SK-N-SH treated with all-trans-retinoic acid at 6 μM for 48 hours (cell line): Measurements from ENCODE around the gene NUBPL.

Experiments used
- ATAC-seq: fragments of 200-7000 bp; cut with Tn5 transposase; 3 replicates; pipeline ENCODE4 v1.9.1; 2020; ENCODE audit warnings: mild to moderate bottlenecking, moderate library complexity
- ARNTL ChIP-seq: fragments of 450-650 bp; formaldehyde crosslinking; IDR thresholded peaks from 2 replicates; pipeline ENCODE4 v1.5.0; 2020; ENCODE audit warnings: low read depth, mild to moderate bottlenecking, moderate library complexity, borderline replicate concordance
- BACH2 ChIP-seq: fragments of 250-450 bp; sonication (Bioruptor Pico); IDR thresholded peaks from 2 replicates; pipeline ENCODE4 v1.9.0; 2021; ENCODE audit warnings: mild to moderate bottlenecking, borderline replicate concordance
- CREB5 ChIP-seq: fragments of 250-450 bp; sonication (Bioruptor Pico); IDR thresholded peaks from 2 replicates; pipeline ENCODE4 v1.5.1; 2020; ENCODE audit warnings: low read depth, mild to moderate bottlenecking, moderate library complexity
- CSDC2 ChIP-seq: fragments of 250-450 bp; sonication (Bioruptor Pico); IDR thresholded peaks from 2 replicates; pipeline ENCODE4 v1.5.0; 2020; ENCODE audit warnings: mild to moderate bottlenecking, moderate library complexity
- CSRNP3 ChIP-seq: fragments of 250-450 bp; sonication (Bioruptor Pico); IDR thresholded peaks from 2 replicates; pipeline ENCODE4 v1.5.1; 2021; ENCODE audit warnings: mild to moderate bottlenecking, moderate library complexity
- ESRRG ChIP-seq: fragments of 250-450 bp; sonication (Bioruptor Pico); IDR thresholded peaks from 2 replicates; pipeline ENCODE4 v1.6.1; 2021; ENCODE audit warnings: mild to moderate bottlenecking
- ISL1 ChIP-seq: fragments of 250-450 bp; sonication (Bioruptor Pico); IDR thresholded peaks from 2 replicates; pipeline ENCODE4 v2.1.2; 2022; ENCODE audit warnings: mild to moderate bottlenecking, moderate library complexity
- OSR1 ChIP-seq: fragments of 250-450 bp; sonication (Bioruptor Pico); IDR thresholded peaks from 2 replicates; pipeline ENCODE4 v1.8.0; 2022; ENCODE audit warnings: moderate library complexity, mild to moderate bottlenecking, inconsistent platforms
- PPARA ChIP-seq: fragments of 250-450 bp; sonication (Bioruptor Pico); IDR thresholded peaks from 2 replicates; pipeline ENCODE4 v1.5.0; 2020; ENCODE audit warnings: mild to moderate bottlenecking, borderline replicate concordance
- RARB ChIP-seq: fragments of 250-450 bp; sonication (Bioruptor Pico); IDR thresholded peaks from 2 replicates; pipeline ENCODE4 v1.8.0; 2021; ENCODE audit warnings: mild to moderate bottlenecking, moderate library complexity
- SNAI2 ChIP-seq: fragments of 250-450 bp; sonication (Bioruptor Pico); IDR thresholded peaks from 2 replicates; pipeline ENCODE4 v1.5.0; 2020; ENCODE audit warnings: mild to moderate bottlenecking, moderate library complexity
- TCF4 ChIP-seq: fragments of 250-450 bp; sonication (Bioruptor Pico); IDR thresholded peaks from 2 replicates; pipeline ENCODE4 v1.8.0; 2021; ENCODE audit warnings: mild to moderate bottlenecking, moderate library complexity, borderline replicate concordance
- TOX ChIP-seq: fragments of 250-450 bp; sonication (Bioruptor Pico); IDR thresholded peaks from 2 replicates; pipeline ENCODE4 v1.8.0; 2021; ENCODE audit warnings: mild to moderate bottlenecking, moderate library complexity, borderline replicate concordance
- ZC3H10 ChIP-seq: fragments of 250-450 bp; sonication (Bioruptor Pico); IDR thresholded peaks from 2 replicates; pipeline ENCODE4 v1.5.1; 2021; ENCODE audit warnings: mild to moderate bottlenecking, moderate library complexity
- ZFP3 ChIP-seq: fragments of 250-450 bp; sonication (Bioruptor Pico); IDR thresholded peaks from 2 replicates; pipeline ENCODE4 v1.5.0; 2020; ENCODE audit warnings: mild to moderate bottlenecking, moderate library complexity
- ZFP30 ChIP-seq: fragments of 450-650 bp; formaldehyde crosslinking; IDR thresholded peaks from 2 replicates; pipeline ENCODE4 v1.5.0; 2022; ENCODE audit warnings: mild to moderate bottlenecking, moderate library complexity
- ZNF565 ChIP-seq: fragments of 450-650 bp; formaldehyde crosslinking; conservative IDR thresholded peaks from 2 replicates; pipeline ENCODE4 v1.5.0; 2020; ENCODE audit warnings: low read depth, mild to moderate bottlenecking, moderate library complexity
- ZNF70 ChIP-seq: fragments of 450-650 bp; formaldehyde crosslinking; IDR thresholded peaks from 2 replicates; pipeline ENCODE4 v1.5.0; 2020; ENCODE audit warnings: mild to moderate bottlenecking, moderate library complexity
- ZNF8 ChIP-seq: fragments of 450-650 bp; formaldehyde crosslinking; IDR thresholded peaks from 2 replicates; pipeline ENCODE4 v1.5.0; 2020; ENCODE audit warnings: mild to moderate bottlenecking, moderate library complexity
- TF ChIP-seq, protein P1 (sequence below): fragments of 250-450 bp; sonication (Bioruptor Pico); IDR thresholded peaks from 2 replicates; pipeline ENCODE4 v1.8.0; 2021; ENCODE audit warnings: low read depth, mild to moderate bottlenecking, moderate library complexity, borderline replicate concordance
- TF ChIP-seq, protein P2 (sequence below): fragments of 250-450 bp; sonication (Bioruptor Pico); IDR thresholded peaks from 2 replicates; pipeline ENCODE4 v1.8.0; 2020; ENCODE audit warnings: mild to moderate bottlenecking, moderate library complexity, borderline replicate concordance

Gene NUBPL

DNA sequence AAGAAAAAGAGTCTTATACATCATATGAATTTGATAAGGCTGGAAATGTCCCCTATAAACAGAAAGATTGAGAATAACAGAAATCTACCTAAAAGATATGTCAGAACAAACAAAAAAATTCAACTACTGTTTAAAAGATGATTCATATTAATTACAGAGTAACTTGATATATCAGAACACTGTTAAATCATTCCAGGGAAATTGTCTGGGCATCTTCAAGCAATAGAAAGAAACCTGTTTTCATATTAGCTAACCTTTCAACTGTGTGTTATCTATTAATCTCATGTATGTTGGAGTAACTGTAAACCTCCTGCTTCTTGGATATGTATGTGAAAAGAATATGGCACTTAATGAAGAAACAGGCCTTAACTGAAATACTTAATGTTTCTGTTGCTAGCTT is 96.7 kb downstream of the NUBPL start:
- ATAC-seq: no peak
- TF ChIP-seq, protein P1, sequence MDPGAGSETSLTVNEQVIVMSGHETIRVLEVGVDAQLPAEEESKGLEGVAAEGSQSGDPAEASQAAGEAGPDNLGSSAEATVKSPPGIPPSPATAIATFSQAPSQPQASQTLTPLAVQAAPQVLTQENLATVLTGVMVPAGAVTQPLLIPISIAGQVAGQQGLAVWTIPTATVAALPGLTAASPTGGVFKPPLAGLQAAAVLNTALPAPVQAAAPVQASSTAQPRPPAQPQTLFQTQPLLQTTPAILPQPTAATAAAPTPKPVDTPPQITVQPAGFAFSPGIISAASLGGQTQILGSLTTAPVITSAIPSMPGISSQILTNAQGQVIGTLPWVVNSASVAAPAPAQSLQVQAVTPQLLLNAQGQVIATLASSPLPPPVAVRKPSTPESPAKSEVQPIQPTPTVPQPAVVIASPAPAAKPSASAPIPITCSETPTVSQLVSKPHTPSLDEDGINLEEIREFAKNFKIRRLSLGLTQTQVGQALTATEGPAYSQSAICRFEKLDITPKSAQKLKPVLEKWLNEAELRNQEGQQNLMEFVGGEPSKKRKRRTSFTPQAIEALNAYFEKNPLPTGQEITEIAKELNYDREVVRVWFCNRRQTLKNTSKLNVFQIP: no peak
- TF ChIP-seq CSDC2 (no peak), ZNF8 (CRISPR knock-in tag) (no peak), ZFP30 (CRISPR knock-in tag) (no peak), ISL1 (CRISPR knock-in tag) (peak; percentile 15; the same call in 1 of the 2 replicates)

DNA sequence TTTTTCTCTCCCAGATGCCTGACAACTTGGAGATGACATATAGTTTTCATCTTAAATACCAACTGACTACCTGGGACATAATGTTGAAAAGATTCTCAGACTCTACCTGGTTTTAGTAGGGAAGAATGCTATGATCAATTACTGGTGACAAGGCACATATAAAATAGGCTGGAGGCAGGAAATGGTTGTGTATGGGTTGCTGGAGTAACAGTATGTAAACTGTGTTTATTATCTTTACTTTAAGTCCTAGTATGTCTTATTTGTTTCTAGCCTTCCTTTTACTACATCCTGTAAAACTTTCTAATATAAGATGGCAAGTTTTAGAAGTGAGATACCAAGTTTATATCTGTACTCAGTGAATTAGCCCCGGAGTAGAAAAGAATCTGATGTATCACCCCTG is 98.1 kb downstream of the NUBPL start:
- ATAC-seq: no peak
- TF ChIP-seq ESRRG (CRISPR knock-in tag): no peak
- TF ChIP-seq PPARA (CRISPR knock-in tag): no peak
- no peak for TF ChIP-seq ZC3H10 (CRISPR knock-in tag)
- TF ChIP-seq ARNTL (CRISPR knock-in tag): no peak
- TF ChIP-seq, protein P1: no peak
- no peak for TF ChIP-seq RARB
- TF ChIP-seq TCF4 (CRISPR knock-in tag): no peak
- no peak for TF ChIP-seq TOX (CRISPR knock-in tag)
- TF ChIP-seq ZFP30 (CRISPR knock-in tag): no peak
- TF ChIP-seq ZFP3 (CRISPR knock-in tag): no peak

GRCh38 chr14:31660191-31660590 is 99.0 kb downstream of the NUBPL start:
- no peak for ATAC-seq
- TF ChIP-seq ZNF70 (CRISPR knock-in tag) (no peak), ZFP3 (CRISPR knock-in tag) (no peak), CREB5 (CRISPR knock-in tag) (no peak), ISL1 (CRISPR knock-in tag) (no peak)
- TF ChIP-seq, protein P1: no peak

DNA sequence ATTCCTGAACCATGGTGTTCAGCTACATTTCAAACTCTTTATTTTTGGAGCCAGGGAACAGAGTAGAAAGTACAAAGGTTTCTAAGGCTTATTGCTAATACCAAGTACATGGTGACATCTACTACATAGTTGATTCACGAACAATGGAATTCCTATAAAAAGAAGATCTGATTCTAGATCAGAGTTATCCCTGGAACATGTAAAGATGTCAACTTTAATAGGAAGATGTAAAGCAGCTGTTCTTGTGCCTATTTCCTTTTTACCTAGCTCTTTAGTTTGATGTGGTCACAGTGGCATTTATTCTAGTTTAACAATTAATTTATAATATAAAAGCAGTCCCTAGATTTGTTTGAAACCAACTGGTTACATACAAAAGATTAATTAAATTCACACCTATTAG is 99.5 kb downstream of the NUBPL start:
- ATAC-seq: peak; percentile 83
- TF ChIP-seq ZFP30 (CRISPR knock-in tag): peak; percentile 69; the same call in 1 of the 2 replicates
- peak; percentile 16; the same call in 1 of the 2 replicates for TF ChIP-seq TOX (CRISPR knock-in tag)
- TF ChIP-seq ISL1 (CRISPR knock-in tag): peak; percentile 53
- TF ChIP-seq, protein P2, sequence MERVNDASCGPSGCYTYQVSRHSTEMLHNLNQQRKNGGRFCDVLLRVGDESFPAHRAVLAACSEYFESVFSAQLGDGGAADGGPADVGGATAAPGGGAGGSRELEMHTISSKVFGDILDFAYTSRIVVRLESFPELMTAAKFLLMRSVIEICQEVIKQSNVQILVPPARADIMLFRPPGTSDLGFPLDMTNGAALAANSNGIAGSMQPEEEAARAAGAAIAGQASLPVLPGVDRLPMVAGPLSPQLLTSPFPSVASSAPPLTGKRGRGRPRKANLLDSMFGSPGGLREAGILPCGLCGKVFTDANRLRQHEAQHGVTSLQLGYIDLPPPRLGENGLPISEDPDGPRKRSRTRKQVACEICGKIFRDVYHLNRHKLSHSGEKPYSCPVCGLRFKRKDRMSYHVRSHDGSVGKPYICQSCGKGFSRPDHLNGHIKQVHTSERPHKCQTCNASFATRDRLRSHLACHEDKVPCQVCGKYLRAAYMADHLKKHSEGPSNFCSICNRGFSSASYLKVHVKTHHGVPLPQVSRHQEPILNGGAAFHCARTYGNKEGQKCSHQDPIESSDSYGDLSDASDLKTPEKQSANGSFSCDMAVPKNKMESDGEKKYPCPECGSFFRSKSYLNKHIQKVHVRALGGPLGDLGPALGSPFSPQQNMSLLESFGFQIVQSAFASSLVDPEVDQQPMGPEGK: no peak

DNA sequence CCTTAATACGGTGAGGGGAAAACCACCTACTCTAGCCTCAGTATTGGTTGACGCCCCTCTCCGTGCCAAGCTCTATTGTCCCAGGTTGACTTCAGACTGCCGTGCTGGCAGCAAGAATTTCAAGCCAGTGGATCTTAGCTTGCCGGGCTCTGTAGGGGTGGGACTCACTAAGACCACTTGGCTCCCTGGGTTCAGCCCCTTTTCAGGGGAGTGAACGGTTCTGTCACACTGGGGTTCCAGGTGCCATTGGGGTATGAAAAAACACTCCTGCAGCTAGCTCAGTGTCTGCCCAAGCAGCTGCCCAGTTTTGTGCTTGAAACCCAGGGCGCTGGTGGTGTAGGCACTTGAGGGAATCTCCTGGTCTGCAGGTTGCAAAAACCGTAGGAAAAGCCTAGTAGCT is 107.1 kb downstream of the NUBPL start:
- TF ChIP-seq CSRNP3: no peak
- no peak for TF ChIP-seq ZNF8 (CRISPR knock-in tag)
- TF ChIP-seq, protein P2: no peak
- no peak for TF ChIP-seq ESRRG (CRISPR knock-in tag)
- TF ChIP-seq BACH2 (CRISPR knock-in tag): no peak
- no peak for TF ChIP-seq OSR1 (CRISPR knock-in tag)
- no peak for TF ChIP-seq TOX (CRISPR knock-in tag)
- no peak for TF ChIP-seq SNAI2 (CRISPR knock-in tag)
- TF ChIP-seq ZNF565 (CRISPR knock-in tag): no peak
- no peak for TF ChIP-seq ZNF70 (CRISPR knock-in tag)
- TF ChIP-seq PPARA (CRISPR knock-in tag): no peak
- no peak for TF ChIP-seq ARNTL (CRISPR knock-in tag)
- TF ChIP-seq TCF4 (CRISPR knock-in tag): no peak
- ATAC-seq: no peak
